Rectal smooth muscle tissue (tissue), 1 donor: ENCODE measurements around the gene COL18A1.

Experiments used
- H3K27ac ChIP-seq: one replicate; pipeline ENCODE4 v1.7.0; 2013; ENCODE audit warnings: low read depth, low read length, inconsistent platforms
- H3K27me3 ChIP-seq: one replicate; pipeline ENCODE4 v1.7.0; 2013; ENCODE audit warnings: low read length; ENCODE audit not compliant: control insufficient read depth, insufficient read depth
- H3K36me3 ChIP-seq: one replicate; pipeline ENCODE4 v1.7.0; 2013; ENCODE audit warnings: low read length; ENCODE audit not compliant: control insufficient read depth, insufficient read depth
- H3K4me1 ChIP-seq: one replicate; pipeline ENCODE4 v1.7.0; 2013; ENCODE audit warnings: low read length; ENCODE audit not compliant: control insufficient read depth, insufficient read depth
- H3K4me3 ChIP-seq: one replicate; pipeline ENCODE4 v1.7.0; 2013; ENCODE audit warnings: low read length
- H3K9ac ChIP-seq: one replicate; pipeline ENCODE4 v1.7.0; 2013; ENCODE audit warnings: low read length

Gene COL18A1

GRCh38 chr21:45452696-45453307 is 47.8 kb downstream of the COL18A1 start:
- Histone ChIP-seq H3K4me3 (no peak overlapping the region), H3K4me1 (peaks cover 8% of the 10 kb centered on the region), H3K27me3 (peaks cover 1% of the 10 kb centered on the region), H3K36me3 (no peaks in the 10 kb centered on the region), H3K27ac (no peak overlapping the region), H3K9ac (no peak overlapping the region)

GRCh38 chr21:45453308-45453950 is 48.5 kb downstream of the COL18A1 start:
- Histone ChIP-seq H3K27me3 (peaks cover 1% of the 10 kb centered on the region), H3K36me3 (no peaks in the 10 kb centered on the region), H3K27ac (no peak overlapping the region), H3K4me3 (no peak overlapping the region), H3K4me1 (peaks cover 8% of the 10 kb centered on the region), H3K9ac (no peak overlapping the region)

DNA sequence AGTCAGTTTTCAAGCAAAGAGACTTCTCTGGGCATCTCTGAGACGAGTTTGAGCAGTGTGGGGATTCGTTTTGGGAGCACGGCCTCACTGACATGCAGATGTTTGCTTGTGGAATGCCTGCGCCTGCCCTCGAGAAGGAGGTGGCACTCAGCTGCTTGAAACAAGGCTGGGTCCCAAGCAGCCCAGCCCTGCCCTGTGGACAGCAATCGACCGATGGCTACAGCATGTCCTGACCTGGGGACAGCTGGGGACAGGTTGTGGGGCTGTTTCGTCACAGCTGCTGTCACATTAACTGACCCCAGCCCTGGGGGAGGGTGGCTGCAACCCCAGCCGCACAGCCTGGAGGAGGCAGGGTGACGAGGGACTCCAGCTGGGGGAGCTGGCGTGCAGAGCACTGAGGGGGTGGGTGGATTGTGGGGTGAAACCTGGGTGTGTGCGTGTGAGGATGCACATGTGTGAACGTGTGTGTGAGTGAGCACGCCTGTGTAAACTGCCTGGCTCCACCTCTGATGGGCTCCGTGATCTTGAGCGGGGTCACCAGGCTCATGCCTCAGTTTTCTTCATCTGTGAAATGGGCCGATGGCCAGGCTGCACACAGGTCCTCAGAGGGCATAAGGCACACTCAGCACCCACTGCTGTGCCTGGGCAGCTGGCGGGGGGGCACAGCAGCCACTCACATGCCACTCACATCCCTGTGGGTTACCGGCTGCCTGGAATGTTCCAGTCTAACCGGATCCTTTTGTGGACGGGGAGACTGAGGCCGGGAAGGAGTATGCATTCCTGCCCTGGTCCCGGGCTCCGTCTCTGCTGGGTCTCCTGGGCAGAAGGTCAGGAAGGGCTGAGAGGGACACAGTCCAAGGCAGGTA is 49.3 kb downstream of the COL18A1 start:
- H3K36me3 ChIP-seq, result no peaks in the 10 kb centered on the region
- peak overlapping the region; percentile 58 for H3K4me3 ChIP-seq
- no peak overlapping the region for H3K9ac ChIP-seq
- no peak overlapping the region for H3K27ac ChIP-seq
- H3K27me3 ChIP-seq, result peaks cover 1% of the 10 kb centered on the region
- peaks cover 8% of the 10 kb centered on the region for H3K4me1 ChIP-seq

DNA sequence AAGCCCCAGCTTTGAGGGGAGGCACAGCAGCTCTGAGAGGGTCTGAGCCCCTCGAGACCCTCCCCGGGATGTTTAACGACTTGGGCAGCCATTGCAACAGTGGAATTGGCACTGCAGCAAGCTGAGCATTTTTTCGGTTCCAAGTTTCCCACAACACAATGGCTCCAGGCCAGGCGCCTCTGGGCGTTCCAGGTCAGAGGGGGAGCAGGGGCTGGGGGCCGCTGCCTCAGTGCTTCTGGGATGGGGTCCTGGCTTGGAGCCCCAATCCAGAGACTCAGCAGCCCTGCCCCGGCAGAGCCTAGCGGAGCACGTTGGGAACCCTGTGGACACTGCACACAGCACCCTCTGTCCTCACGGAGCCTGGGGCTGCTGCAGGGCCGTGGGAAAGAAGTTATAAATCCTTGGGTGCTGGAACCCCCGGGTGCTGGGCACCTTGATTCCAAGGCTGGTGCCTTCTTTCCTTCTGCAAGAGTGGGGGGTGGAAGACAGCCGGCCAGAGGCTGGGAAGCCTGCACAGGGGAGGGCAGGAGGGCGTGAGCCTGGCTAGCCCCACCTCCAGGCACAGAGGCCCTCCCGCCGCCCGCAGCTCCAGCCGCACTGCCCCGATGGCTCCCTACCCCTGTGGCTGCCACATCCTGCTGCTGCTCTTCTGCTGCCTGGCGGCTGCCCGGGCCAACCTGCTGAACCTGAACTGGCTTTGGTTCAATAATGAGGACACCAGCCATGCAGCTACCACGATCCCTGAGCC is 50.1 kb downstream of the COL18A1 start:
- Histone ChIP-seq H3K4me3 (peak overlapping the region; percentile 58), H3K36me3 (no peaks in the 10 kb centered on the region), H3K9ac (no peak overlapping the region), H3K27me3 (peaks cover 1% of the 10 kb centered on the region), H3K27ac (peak overlapping the region; percentile 15), H3K4me1 (peaks cover 8% of the 10 kb centered on the region)

DNA sequence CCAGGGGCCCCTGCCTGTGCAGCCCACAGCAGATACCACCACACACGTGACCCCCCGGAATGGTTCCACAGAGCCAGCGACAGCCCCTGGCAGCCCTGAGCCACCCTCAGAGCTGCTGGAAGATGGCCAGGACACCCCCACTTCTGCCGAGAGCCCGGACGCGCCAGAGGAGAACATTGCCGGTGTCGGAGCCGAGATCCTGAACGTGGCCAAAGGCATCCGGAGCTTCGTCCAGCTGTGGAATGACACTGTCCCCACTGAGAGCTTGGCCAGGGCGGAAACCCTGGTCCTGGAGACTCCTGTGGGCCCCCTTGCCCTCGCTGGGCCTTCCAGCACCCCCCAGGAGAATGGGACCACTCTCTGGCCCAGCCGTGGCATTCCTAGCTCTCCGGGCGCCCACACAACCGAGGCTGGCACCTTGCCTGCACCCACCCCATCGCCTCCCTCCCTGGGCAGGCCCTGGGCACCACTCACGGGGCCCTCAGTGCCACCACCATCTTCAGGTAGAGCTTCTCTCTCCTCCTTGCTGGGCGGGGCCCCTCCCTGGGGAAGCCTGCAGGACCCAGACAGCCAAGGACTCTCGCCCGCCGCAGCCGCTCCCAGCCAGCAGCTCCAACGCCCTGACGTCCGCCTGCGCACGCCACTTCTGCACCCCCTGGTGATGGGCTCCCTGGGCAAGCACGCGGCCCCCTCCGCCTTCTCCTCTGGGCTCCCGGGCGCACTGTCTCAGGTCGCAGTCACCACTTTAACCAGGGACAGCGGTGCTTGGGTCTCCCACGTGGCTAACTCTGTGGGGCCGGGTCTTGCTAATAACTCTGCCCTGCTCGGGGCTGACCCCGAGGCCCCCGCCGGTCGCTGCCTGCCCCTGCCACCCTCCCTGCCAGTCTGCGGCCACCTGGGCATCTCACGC is 51.0 kb downstream of the COL18A1 start:
- Histone ChIP-seq H3K4me3 (peak overlapping the region; percentile 58), H3K4me1 (peaks cover 8% of the 10 kb centered on the region), H3K27me3 (peaks cover 1% of the 10 kb centered on the region), H3K9ac (no peak overlapping the region), H3K27ac (peak overlapping the region; percentile 15), H3K36me3 (no peaks in the 10 kb centered on the region)

DNA sequence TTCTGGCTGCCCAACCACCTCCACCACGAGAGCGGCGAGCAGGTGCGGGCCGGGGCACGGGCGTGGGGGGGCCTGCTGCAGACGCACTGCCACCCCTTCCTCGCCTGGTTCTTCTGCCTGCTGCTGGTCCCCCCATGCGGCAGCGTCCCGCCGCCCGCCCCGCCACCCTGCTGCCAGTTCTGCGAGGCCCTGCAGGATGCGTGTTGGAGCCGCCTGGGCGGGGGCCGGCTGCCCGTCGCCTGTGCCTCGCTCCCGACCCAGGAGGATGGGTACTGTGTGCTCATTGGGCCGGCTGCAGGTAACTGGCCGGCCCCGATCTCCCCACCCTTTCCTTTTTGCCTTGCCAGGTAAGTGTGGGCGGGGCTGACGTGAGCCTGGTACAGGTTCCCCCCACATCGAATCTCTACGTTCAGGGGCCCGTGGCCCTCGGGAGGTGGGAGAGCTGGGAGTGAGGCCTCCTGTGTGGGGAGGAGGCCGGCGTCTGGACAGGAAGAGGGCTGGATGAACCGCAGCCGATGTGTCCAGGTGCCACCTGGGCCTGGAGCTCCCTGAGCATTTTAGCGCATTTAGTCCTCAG is 51.7 kb downstream of the COL18A1 start:
- H3K36me3 ChIP-seq, result no peaks in the 10 kb centered on the region
- H3K9ac ChIP-seq, result no peak overlapping the region
- H3K27ac ChIP-seq, result no peak overlapping the region
- H3K4me1 ChIP-seq, result peaks cover 8% of the 10 kb centered on the region
- H3K4me3 ChIP-seq, result no peak overlapping the region
- peaks cover 1% of the 10 kb centered on the region for H3K27me3 ChIP-seq

- H3K4me1 ChIP-seq, result peaks cover 8% of the 10 kb centered on the region
- no peaks in the 10 kb centered on the region for H3K36me3 ChIP-seq
- peaks cover 1% of the 10 kb centered on the region for H3K27me3 ChIP-seq
- H3K4me3 ChIP-seq, result peak overlapping the region; percentile 1
- H3K27ac ChIP-seq, result no peak overlapping the region
- no peak overlapping the region for H3K9ac ChIP-seq
These were observed 52.3 kb downstream of the COL18A1 start for GRCh38 chr21:45457161-45457831.

- Histone ChIP-seq H3K4me3 (peak overlapping the region; percentile 1), H3K4me1 (peaks cover 8% of the 10 kb centered on the region), H3K9ac (no peak overlapping the region), H3K27ac (no peak overlapping the region), H3K36me3 (no peaks in the 10 kb centered on the region), H3K27me3 (peaks cover 1% of the 10 kb centered on the region)
These were observed 52.8 kb downstream of the COL18A1 start for GRCh38 chr21:45457832-45458172.

DNA sequence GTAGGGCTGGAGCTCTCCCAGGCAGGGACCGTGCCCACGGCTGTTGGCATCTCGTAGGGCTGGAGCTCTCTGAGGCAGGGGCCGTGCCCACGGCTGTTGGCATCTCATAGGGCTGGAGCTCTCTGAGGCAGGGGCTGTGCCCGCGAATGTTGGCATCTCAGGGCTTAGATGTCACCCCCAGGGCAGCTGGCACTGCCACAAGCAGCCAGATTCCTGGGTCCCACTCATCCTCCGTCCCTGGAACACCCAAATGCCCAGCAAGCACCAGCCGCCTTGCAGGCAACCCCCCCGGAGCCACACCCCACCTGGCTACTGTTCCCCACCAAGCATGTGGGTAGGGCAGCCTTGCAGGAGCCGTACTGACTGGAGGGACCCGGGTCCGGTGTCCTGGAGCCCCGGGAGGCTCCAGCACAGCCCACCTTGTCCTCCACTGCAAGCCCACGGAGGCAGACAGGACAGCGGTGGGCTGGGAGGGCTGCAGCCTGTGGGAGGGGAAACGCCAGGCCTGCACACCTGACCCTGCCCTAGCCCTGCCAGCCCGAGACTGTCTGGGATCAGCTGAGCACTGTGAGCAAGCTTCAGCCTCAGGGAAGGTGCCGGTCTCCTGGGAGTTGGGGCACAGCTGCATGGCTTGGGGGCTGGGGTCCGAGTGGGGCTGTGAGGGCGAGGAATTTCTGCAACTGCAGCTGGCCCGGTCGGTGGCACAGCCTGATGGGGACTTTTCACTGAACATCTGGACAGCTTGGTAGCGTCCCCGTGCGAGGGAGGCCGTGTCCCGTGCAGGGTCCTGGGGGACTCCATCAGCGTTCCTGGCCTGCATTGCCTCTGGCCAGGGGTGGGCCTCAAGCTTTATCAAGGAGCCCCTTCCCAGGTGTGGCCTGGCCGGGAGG is 53.6 kb downstream of the COL18A1 start:
- Histone ChIP-seq H3K36me3 (no peaks in the 10 kb centered on the region), H3K4me1 (peaks cover 8% of the 10 kb centered on the region), H3K27ac (no peak overlapping the region), H3K4me3 (no peak overlapping the region), H3K27me3 (peaks cover 1% of the 10 kb centered on the region), H3K9ac (no peak overlapping the region)

DNA sequence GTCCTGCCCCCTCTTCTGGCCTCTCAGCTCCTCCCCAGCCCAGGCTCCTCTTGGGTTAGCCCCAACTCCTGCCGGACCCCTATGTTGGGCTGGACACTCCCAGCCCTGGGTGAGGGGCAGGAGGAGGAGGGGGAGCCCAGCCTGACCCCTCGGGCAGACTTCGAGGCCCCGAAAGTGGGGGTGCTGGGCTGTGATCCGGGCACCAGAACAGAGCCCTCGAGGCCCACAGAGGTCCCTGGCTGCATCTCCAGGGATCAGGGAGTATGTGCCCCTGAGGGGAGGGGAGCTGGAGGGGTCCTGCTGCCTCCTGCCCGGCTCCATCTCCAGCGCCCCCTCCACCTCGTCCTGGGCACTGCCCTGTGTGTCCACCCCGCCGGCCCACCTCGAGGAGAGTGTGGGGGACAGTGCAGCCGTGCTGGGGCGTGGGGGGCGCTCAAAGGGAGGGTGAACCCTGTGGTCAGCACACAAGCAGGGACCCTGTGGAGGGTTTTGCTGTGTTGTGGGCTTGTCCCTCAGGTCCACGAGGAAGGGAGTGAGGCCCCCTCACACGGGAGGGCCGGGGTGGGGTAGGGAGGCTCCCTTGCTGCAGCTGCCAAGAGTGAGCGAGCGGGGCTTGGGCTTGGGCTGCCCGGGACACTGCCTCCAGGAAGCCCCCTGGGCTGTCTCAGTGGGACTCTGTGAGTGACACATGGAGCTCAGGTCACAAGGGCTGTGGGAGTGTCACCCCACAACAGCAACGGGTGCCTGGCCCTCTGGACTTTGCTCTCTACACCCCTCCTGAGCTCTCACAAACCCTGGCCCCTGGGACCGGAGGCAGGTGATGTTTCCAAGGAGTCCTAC is 54.4 kb downstream of the COL18A1 start:
- H3K36me3 ChIP-seq, result no peaks in the 10 kb centered on the region
- H3K27ac ChIP-seq, result no peak overlapping the region
- peaks cover 8% of the 10 kb centered on the region for H3K4me1 ChIP-seq
- H3K9ac ChIP-seq, result no peak overlapping the region
- H3K27me3 ChIP-seq, result peaks cover 1% of the 10 kb centered on the region
- H3K4me3 ChIP-seq, result no peak overlapping the region
